Measurements from ENCODE around the gene STAB2.

The STAB2 gene

DNA sequence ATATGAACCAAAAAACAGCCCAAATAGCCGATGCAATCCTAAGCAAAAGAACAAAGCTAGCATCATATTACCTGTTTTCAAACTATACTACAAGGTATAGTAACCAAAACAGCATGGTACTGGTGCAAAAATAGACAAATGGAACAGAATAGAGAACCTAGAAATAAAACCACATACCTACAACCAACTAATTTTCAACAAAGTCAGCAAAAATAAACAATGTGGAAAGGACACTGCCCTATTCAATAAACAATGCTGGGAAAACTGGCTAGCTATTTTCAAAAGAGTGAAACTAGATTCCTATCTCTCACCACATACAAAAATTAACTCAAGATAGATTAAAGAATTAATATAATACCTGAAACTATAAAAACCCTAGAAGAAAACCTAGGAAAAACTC, 17.8 kb upstream of the STAB2 start:
- TF ChIP-seq, protein P1, sequence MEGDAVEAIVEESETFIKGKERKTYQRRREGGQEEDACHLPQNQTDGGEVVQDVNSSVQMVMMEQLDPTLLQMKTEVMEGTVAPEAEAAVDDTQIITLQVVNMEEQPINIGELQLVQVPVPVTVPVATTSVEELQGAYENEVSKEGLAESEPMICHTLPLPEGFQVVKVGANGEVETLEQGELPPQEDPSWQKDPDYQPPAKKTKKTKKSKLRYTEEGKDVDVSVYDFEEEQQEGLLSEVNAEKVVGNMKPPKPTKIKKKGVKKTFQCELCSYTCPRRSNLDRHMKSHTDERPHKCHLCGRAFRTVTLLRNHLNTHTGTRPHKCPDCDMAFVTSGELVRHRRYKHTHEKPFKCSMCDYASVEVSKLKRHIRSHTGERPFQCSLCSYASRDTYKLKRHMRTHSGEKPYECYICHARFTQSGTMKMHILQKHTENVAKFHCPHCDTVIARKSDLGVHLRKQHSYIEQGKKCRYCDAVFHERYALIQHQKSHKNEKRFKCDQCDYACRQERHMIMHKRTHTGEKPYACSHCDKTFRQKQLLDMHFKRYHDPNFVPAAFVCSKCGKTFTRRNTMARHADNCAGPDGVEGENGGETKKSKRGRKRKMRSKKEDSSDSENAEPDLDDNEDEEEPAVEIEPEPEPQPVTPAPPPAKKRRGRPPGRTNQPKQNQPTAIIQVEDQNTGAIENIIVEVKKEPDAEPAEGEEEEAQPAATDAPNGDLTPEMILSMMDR (IDR thresholded peaks at IDR 0.05; ENCODE audit: extremely low read depth, missing control alignments) = no peak
- no peak for DNase-seq (ENCODE audit: low spot score)

DNA sequence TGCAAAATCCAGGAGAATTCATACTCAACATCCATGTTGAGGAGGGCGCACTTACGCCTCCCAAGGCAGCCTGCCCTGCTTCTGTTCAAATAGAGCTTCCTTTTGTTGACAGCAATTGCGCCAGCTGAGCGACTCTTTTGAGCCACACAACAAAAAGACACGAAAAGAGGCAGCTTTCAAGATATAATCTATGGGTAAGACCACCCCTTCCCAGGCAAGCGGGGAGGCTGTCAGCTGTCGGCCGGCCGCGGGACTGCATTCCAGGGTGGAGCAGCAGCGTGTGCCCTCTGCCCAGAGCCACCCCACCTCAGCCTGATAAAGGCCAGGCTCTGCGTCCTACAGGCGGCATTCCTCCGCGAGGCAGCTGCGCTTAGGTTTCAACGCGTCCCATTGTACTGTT, 15.8 kb upstream of the STAB2 start:
- TF ChIP-seq, protein P1 (IDR thresholded peaks at IDR 0.05; ENCODE audit: extremely low read depth, missing control alignments) = no peak
- no peak for DNase-seq (ENCODE audit: low spot score)

DNA sequence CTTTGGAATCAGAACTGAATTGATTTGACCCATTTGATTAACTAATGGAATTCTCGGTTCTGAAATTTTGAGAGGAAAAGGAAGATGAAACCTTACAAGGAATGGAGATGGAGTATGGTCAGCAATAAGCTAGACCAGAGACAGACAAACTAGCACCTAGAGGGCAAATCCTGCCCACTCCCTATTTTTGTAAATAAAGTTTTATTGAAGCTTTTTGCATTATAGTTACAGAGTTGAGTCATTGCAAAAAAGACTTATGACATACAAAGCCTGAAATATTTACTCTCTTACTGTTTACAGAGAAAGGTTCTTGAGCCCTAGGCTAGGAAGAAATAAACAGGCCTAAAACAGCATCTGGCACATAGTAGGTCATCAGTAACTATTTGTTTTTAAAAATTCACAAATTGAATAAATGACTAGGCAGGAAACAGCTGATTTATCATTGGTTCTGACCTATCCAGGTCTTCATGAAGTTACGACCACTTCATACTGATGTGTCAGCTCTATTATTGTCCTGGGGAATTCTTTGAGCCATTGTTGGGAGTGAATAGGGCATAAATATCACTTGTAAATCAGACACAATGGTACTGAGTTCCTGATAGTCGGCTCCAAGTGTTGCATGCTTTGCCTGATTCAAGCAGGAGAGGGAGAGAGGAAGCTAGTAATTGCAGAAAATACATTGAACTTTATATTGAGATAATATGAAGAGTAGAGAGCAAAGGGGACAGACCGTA, 14.6 kb upstream of the STAB2 start:
- TF ChIP-seq, protein P1 (IDR thresholded peaks at IDR 0.05; ENCODE audit: extremely low read depth, missing control alignments) = no peak
- no peak for DNase-seq (ENCODE audit: low spot score)

DNA sequence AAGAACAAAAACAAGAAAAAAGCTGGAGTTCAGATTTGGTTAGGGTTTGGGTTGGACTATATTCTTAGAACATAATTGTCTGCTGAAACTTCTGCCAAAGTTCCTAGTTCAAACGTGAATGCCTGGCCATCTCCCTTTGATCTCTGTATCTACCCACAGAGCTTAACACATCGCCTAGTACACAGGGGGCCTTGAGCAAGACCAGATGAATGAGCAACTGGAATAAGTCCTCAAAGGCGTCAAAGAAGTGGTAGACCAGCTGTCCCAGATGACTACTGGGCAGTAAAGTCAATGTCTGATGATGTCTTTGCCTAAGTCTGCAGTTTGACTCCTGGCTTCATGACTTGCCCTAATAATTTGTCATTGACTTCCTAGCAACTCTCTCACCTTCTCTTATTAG, 13.9 kb upstream of the STAB2 start:
- no peak for DNase-seq (ENCODE audit: low spot score)
- TF ChIP-seq, protein P1 (IDR thresholded peaks at IDR 0.05; ENCODE audit: extremely low read depth, missing control alignments) = no peak

DNA sequence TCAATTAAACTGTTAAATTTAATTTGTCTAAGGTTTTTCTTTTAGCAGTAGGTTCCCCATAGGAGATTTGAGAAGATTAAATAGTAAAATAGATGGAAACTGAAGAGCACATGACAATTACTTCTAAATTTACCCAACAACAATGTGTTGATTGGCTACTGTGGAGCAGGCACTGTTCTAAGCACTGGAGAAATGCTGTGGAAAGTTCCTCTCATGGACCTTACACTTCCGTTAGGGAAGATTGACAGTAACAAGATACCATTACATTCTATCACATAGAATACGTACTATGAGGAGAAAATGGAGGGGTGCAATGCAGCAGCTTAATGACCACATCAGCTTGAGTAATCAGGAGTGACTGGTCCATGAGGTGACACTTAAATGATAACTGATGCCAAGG, 8.1 kb upstream of the STAB2 start:
- TF ChIP-seq, protein P1 (IDR thresholded peaks at IDR 0.05; ENCODE audit: extremely low read depth, missing control alignments) = no peak
- no peak for DNase-seq (ENCODE audit: low spot score)

DNA sequence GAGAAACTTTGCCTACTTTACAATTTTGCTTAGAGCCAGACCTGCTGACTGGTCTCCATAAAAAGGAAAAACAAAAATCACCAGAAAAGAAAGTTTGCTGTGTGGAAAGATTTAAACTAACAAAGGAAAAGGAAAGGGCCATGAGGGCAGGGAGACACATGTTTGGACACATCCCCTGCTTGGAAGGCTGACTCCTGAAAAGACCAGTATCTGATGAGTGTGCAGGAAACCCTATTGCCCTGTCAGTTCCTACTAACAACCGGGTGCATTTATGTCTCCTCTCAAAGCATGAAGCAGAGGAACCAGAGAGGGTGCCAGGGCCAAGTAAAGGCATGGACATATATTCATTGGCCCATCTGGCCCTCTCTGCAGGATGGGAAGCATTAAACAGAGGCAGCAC, 7.0 kb upstream of the STAB2 start:
- TF ChIP-seq, protein P1 (IDR thresholded peaks at IDR 0.05; ENCODE audit: extremely low read depth, missing control alignments) = no peak
- DNase-seq (ENCODE audit: low spot score) = no peak

DNA sequence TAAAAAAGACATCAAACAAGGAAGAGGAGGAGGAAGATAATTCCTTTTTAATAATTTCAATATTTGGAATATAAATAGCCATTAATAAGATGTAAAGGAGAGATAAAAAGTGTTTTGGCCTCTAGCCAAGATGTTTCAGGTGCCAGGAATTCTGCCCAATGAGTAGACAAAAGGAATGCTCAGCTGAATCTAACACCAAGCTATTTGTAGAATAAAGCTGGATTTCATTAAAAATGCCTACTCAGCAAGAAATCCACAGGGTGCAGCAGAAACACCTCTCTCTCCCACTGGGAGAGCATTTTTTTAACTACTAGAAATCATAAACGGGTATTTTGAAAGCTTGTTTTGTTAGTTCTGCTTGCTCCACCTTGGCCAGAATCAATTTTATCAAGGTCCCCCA, 4.1 kb upstream of the STAB2 start:
- TF ChIP-seq, protein P1 (IDR thresholded peaks at IDR 0.05; ENCODE audit: extremely low read depth, missing control alignments) = no peak
- no peak for DNase-seq (ENCODE audit: low spot score)
